ENCODE results near the gene IQCH. TPM values are rescaled to one million over a fixed set of nuclear protein-coding genes. Genes with fewer than 3 reads are reported as not detected.

Gene IQCH
- total RNA-seq, 4 donors from 2014 or later = 0.66 to 3.0 (median 2.0) TPM

DNA sequence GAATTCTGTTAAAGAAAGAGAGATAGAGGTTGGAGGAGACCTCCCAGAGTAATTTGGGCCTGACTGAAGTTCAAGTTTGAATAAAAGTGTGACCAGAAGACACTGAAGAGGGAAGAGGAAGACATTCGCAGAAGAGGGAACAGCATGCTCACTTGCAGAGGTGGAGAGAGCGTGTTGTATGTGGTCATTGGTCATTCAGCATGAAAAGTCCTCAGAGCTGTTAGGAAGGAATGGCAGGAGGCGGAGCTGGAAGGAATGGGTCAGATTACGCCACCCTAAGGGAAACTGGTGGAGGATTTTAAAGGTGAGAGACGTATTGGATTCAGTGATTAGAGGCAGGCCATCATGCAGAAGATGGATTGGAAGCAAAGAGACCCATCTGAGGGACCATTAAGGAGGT, 41.6 kb downstream of the IQCH start:
- no peaks in the 10 kb centered on the region for H3K36me3 ChIP-seq
- WGBS, 2 donors = 80 to 83% methylated on average over 5 of the region's 5 CpGs
- no peaks in the 10 kb centered on the region for H3K9me3 ChIP-seq
- H3K27ac ChIP-seq = no peak overlapping the region
- H3K4me3 ChIP-seq = no peak overlapping the region
- H3K4me1 ChIP-seq = no peaks in the 10 kb centered on the region
- TF ChIP-seq EP300 (IDR thresholded peaks at IDR 0.05) (no peak), POLR2A (IDR thresholded peaks at IDR 0.05) (no peak)
- TF ChIP-seq, protein P1, sequence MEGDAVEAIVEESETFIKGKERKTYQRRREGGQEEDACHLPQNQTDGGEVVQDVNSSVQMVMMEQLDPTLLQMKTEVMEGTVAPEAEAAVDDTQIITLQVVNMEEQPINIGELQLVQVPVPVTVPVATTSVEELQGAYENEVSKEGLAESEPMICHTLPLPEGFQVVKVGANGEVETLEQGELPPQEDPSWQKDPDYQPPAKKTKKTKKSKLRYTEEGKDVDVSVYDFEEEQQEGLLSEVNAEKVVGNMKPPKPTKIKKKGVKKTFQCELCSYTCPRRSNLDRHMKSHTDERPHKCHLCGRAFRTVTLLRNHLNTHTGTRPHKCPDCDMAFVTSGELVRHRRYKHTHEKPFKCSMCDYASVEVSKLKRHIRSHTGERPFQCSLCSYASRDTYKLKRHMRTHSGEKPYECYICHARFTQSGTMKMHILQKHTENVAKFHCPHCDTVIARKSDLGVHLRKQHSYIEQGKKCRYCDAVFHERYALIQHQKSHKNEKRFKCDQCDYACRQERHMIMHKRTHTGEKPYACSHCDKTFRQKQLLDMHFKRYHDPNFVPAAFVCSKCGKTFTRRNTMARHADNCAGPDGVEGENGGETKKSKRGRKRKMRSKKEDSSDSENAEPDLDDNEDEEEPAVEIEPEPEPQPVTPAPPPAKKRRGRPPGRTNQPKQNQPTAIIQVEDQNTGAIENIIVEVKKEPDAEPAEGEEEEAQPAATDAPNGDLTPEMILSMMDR (IDR thresholded peaks at IDR 0.05) = no peak
- DNase-seq (ENCODE audit: low spot score in 2 of 2) = no peak
- H3K27me3 ChIP-seq = no peaks in the 10 kb centered on the region

DNA sequence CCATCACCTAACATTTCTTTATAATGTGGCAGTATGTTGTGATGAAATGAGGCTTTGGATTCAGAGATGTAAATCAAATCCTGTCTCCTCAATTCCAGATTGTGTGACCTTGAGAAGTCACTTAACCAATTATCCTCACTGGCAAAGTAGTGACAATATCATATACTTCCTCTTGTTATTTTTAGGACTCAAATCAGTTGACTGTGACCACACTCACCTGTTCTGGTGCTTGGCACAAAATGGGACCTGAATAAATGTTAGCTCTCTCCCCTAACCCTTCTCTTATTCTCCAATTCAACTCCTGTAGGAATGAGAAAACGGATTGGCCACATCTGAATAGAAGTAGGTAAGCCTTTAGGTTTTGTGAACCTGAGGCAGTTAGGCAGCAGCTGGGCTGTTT, 42.1 kb downstream of the IQCH start:
- Histone ChIP-seq H3K4me3 (no peak overlapping the region), H3K36me3 (no peaks in the 10 kb centered on the region)

DNA sequence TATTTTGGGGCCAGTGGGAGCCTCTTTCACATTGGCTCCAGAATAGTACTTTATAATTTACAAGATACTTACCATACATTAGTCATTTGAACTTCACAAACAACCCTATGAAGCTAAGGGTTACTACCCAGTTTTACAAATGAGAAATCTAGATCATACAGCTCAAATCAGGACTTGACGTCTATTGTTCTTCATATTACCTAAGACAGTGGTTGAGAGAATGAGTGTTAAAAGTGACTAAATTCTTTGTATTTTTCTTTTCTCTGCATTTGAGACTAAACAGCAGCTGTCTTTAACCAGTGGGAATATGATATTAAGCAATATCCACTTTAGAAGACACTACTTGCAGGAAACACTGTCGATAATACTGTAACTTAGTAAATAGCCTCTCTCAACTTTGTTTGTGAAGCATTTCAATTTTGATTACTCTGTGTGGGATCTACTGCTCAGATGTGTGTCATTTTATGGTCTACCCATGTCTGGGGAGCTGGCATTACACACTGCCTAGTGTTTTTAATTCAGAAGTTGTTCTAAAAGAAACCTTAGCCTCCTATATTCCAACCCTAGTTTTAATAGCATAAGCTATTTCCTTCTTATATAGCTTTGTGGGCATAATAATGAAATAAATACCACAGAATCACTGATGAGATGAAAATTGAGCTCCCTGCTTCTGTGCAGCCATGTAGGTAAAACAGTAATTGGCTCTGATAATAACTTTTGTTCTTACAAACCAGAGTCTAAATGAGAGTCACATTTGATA, 45.9 kb downstream of the IQCH start:
- TF ChIP-seq POLR2A (IDR thresholded peaks at IDR 0.05) (no peak), EP300 (IDR thresholded peaks at IDR 0.05) (no peak)
- TF ChIP-seq, protein P1 (IDR thresholded peaks at IDR 0.05) = no peak
- Histone ChIP-seq H3K4me3 (no peak overlapping the region), H3K36me3 (no peaks in the 10 kb centered on the region), H3K27me3 (no peaks in the 10 kb centered on the region), H3K27ac (no peak overlapping the region), H3K9me3 (no peaks in the 10 kb centered on the region), H3K4me1 (no peaks in the 10 kb centered on the region)
- DNase-seq (ENCODE audit: low spot score in 2 of 2) = no peak
- 75 to 82% methylated on average over 2 of the region's 2 CpGs for WGBS, 2 donors

More for the DNA sequence above, 42.1 kb downstream of the IQCH start:
- Histone ChIP-seq H3K27ac (no peak overlapping the region), H3K27me3 (no peaks in the 10 kb centered on the region), H3K9me3 (no peaks in the 10 kb centered on the region), H3K4me1 (no peaks in the 10 kb centered on the region)
- no peak for DNase-seq (ENCODE audit: low spot score in 2 of 2)
- TF ChIP-seq POLR2A (IDR thresholded peaks at IDR 0.05) (no peak), EP300 (IDR thresholded peaks at IDR 0.05) (no peak)
- 85 to 86% methylated on average over 1 of the region's 1 CpG for WGBS, 2 donors

DNA sequence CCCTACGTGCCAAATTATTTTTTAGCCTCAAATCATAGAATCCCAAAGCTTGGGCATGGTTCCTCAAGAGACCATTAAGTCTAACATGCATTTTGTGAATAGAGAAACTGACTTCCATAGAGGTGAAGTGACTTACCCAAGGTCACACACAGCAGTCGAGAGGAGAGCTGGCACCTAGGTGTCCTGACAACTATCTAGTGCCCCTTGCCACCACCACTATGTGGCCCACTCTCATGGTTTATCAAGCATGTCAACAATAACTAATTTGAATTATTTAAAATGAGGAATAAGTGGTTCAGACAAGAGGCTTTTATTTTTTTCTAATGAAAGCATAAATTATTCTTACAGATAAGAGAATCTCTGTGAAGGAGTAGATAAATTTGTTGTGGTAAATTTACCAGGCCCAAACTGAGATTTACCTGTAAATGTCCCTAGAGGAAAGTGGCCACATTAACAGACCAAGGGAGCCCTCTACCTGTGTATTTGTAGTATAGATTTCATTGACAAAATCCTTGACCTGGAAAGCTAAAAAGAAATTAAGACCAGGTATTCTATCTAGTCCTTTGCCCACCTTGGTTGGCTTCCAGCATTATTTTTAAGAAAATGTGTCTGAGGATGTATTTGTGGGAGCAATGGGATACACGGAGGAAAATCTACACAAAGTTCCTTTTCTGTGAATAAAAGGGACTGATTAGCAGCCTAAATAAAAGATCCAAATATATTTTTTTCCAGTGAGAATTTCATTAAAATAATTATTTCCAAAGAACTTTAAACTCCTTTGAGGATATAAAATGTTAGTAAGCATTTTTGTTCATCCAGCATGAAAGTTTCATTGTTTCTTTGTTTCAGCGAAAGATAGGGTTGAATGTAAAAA, 49.1 kb downstream of the IQCH start:
- no peak overlapping the region for H3K4me3 ChIP-seq
- no peaks in the 10 kb centered on the region for H3K36me3 ChIP-seq
- WGBS, 2 donors = 66 to 71% methylated on average over 4 of the region's 4 CpGs
- DNase-seq (ENCODE audit: low spot score in 2 of 2) = no peak
- no peaks in the 10 kb centered on the region for H3K9me3 ChIP-seq
- no peaks in the 10 kb centered on the region for H3K27me3 ChIP-seq
- peaks cover 0 to 12% (median 0%) of the 10 kb centered on the region in 4 donors for H3K4me1 ChIP-seq
- no peak for TF ChIP-seq POLR2A (IDR thresholded peaks at IDR 0.05)
- TF ChIP-seq, protein P1 (IDR thresholded peaks at IDR 0.05) = peak in 3 of 5 experiments; percentile 32 to 53 (median 35)
- TF ChIP-seq EP300 (IDR thresholded peaks at IDR 0.05) = no peak
- no peak overlapping the region for H3K27ac ChIP-seq

DNA sequence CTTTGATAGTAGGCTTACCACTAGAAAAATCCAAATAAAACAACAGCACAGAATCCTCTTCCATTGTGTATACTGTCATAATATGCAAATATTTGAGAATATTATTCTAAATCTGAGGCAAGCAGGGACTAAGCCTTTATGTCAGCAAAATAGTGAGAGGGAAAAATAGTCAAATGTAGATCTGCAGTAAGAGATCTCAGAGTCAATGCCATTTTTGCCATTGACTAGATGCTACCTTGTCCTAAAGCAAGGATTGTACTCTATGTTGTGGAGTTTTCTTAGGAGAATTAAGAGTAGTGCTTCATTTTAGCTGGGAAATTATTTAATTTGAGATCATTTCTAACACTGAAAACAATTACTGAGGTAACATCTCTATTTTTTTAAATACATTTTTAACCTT, 50.2 kb downstream of the IQCH start:
- TF ChIP-seq EP300 (IDR thresholded peaks at IDR 0.05) = no peak
- TF ChIP-seq POLR2A (IDR thresholded peaks at IDR 0.05) = no peak
- TF ChIP-seq, protein P1 (IDR thresholded peaks at IDR 0.05) = no peak

More for the DNA sequence above, 50.2 kb downstream of the IQCH start:
- Histone ChIP-seq H3K4me1 (peaks cover 0 to 12% (median 0%) of the 10 kb centered on the region in 4 donors), H3K36me3 (no peaks in the 10 kb centered on the region), H3K9me3 (no peaks in the 10 kb centered on the region), H3K27me3 (no peaks in the 10 kb centered on the region), H3K4me3 (no peak overlapping the region), H3K27ac (no peak overlapping the region)
- no peak for DNase-seq (ENCODE audit: low spot score in 2 of 2)

Data from tibial nerve (tissue), 4 donors.